Measurements from ENCODE around the gene LMTK3. TPM values are rescaled to one million over a fixed set of nuclear protein-coding genes. Genes with fewer than 3 reads are reported as not detected.

The LMTK3 gene
- polyA plus RNA-seq, 1 experiment = 0.25 TPM

- H3K4me3 ChIP-seq (ENCODE audit: low read depth, low read length) = no peak overlapping the region
- H3K27ac ChIP-seq (ENCODE audit: low read depth, low read length) = no peak overlapping the region
- TF ChIP-seq CTCF (IDR thresholded peaks at IDR 0.05; ENCODE audit: low read depth, low read length) = no peak
- no peak for DNase-seq (ENCODE audit: low read depth, low spot score)
- H3K27me3 ChIP-seq (ENCODE audit: control insufficient read depth, insufficient read depth, low read length) = peaks cover 8% of the 10 kb centered on the region
- H3K9me3 ChIP-seq (ENCODE audit: control insufficient read depth, insufficient read depth, low read length) = no peaks in the 10 kb centered on the region
- CTCF ChIA-PET = no interaction called here
- POLR2A ChIA-PET = no interaction called here
Observed at GRCh38 chr19:48544856-48545750, 33.5 kb upstream of the LMTK3 start.

GRCh38 chr19:48543121-48543710 is 31.6 kb upstream of the LMTK3 start:
- H3K4me3 ChIP-seq (ENCODE audit: low read depth, low read length) = no peak overlapping the region
- no peak for TF ChIP-seq CTCF (IDR thresholded peaks at IDR 0.05; ENCODE audit: low read depth, low read length)
- H3K27me3 ChIP-seq (ENCODE audit: control insufficient read depth, insufficient read depth, low read length) = no peaks in the 10 kb centered on the region
- no peak overlapping the region for H3K27ac ChIP-seq (ENCODE audit: low read depth, low read length)
- POLR2A ChIA-PET = interaction anchor here (0.7 kb wide), 1 partner anchor 1200 kb away, joined by 3 read pairs; no protein-coding TSS in a partner anchor
- DNase-seq (ENCODE audit: low read depth, low spot score) = no peak
- CTCF ChIA-PET = interaction anchor here (1.2 kb wide), 1 partner anchor 42 kb away, joined by 3 read pairs; no protein-coding TSS in a partner anchor
- no peaks in the 10 kb centered on the region; the same call in 1 of the 2 replicates for H3K9me3 ChIP-seq (ENCODE audit: control insufficient read depth, insufficient read depth, low read length)

GRCh38 chr19:48541813-48542212 is 30.2 kb upstream of the LMTK3 start:
- CTCF ChIA-PET = interaction anchor here (1.2 kb wide), 1 partner anchor 43 kb away, joined by 3 read pairs; no protein-coding TSS in a partner anchor
- DNase-seq (ENCODE audit: low read depth, low spot score) = no peak

GRCh38 chr19:48540110-48540509 is 28.5 kb upstream of the LMTK3 start:
- Histone ChIP-seq H3K27me3 (ENCODE audit: control insufficient read depth, insufficient read depth, low read length) (no peaks in the 10 kb centered on the region), H3K27ac (ENCODE audit: low read depth, low read length) (no peak overlapping the region), H3K4me3 (ENCODE audit: low read depth, low read length) (no peak overlapping the region), H3K9me3 (ENCODE audit: control insufficient read depth, insufficient read depth, low read length) (no peaks in the 10 kb centered on the region; the same call in 1 of the 2 replicates)
- POLR2A ChIA-PET = no interaction called here
- CTCF ChIA-PET = interaction anchor here (0.5 to 0.8 kb wide), 2 partner anchors 50 to 75 kb away, joined by 3 read pairs; no protein-coding TSS in a partner anchor
- no peak for DNase-seq (ENCODE audit: low read depth, low spot score)
- TF ChIP-seq CTCF (IDR thresholded peaks at IDR 0.05; ENCODE audit: low read depth, low read length) = no peak

More at GRCh38 chr19:48541813-48542212, 30.2 kb upstream of the LMTK3 start:
- POLR2A ChIA-PET = no interaction called here
- Histone ChIP-seq H3K27me3 (ENCODE audit: control insufficient read depth, insufficient read depth, low read length) (no peaks in the 10 kb centered on the region), H3K4me3 (ENCODE audit: low read depth, low read length) (no peak overlapping the region), H3K27ac (ENCODE audit: low read depth, low read length) (no peak overlapping the region), H3K9me3 (ENCODE audit: control insufficient read depth, insufficient read depth, low read length) (no peaks in the 10 kb centered on the region; the same call in 1 of the 2 replicates)
- TF ChIP-seq CTCF (IDR thresholded peaks at IDR 0.05; ENCODE audit: low read depth, low read length) = no peak
